ENCODE measurements around the gene LCN12. TPM values are rescaled to one million over a fixed set of nuclear protein-coding genes. Genes with fewer than 3 reads are reported as not detected.
"Not testable (repeated sequence)": the region's sequence is repeated elsewhere in the genome, so short reads cannot be mapped to it uniquely, and the experiment has no call there.

The LCN12 gene
- total RNA-seq, 1 donor from 2014 or later: 0.82 TPM

GRCh38 chr9:136991993-136992818 lies 40.1 kb downstream of the LCN12 start, which contains the start of gene PAXX:
Gene PAXX, plus strand, starts transcription at chr9:136992422. Its CDS starts 22 bp downstream, at chr9:136992444.
- peak; percentile 95 for DNase-seq

GRCh38 chr9:136992819-136993369 lies 40.8 kb downstream of the LCN12 start:
- no peak for DNase-seq

DNA sequence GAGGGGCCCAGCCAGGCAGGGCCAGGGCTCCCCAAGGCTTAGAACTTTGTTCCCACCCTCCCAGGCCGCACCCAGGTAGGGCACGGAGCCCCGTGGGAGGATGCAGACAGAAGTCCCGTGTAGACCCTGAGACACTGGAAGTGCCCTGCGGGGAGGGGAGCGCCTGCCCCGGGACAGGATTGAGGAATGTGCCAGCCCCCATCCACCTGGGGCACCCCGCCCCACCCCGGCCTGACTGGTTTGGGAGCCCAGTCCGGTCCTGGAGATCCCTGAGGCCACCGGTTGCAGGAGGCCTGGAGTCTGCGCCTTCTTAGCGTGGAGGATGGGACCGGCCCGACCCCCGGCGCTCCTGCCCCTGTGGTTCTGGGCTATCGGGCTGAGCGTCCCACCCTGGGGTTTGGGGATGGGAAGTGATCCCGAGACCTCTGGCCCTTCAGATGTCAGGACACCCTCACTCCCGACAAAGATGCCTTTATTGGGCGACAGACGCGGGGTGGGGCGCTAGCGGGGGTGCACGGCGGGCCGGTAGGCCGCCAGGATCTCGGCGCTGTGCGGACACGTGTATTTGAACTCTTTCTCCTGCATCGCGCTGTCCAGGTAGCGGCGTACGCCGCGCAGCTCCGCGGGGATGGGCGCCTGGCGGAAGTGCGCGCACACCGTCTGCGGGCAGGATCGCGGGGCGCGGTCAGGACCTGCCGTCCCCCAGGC lies 42.3 kb downstream of the LCN12 start:
- no peak for DNase-seq

DNA sequence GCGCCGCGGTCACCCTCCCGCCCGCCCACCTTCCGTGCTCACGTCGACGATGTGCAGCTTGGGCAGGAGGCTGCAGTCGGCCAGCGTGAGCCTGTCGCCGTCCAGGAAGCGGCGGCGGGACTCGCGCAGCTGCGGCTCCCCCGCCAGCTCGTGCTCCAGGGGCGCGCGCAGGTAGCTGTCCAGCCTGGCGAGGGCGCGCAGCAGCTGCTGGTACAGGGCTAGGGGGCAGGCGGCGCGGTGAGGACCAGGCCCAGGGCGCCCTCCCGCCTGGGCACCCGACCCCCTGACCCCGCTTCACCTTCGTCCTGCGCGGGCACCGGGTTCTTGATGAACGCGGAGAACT lies 42.8 kb downstream of the LCN12 start:
- DNase-seq: peak; percentile 28

DNA sequence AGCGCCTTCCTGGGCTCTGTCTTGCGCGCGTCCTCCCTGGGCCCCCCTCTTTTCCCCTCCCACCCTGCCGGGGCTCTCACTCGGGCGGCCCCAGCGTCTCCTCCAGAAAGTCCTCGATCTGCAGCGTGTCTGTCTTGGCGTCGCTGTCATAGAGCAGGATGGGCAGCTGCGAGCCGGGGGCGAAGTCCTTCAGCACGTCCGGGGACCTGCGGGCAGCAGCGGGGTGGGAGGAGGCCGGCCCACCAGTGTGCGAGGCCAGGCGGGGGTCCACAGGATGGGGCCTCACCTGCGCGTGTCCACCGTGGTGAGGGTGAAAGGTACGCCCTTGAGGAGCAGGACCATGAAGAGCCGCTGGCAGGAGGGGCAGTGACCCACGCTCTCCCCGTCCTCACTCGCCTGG lies 43.3 kb downstream of the LCN12 start:
- DNase-seq: peak; percentile 39

GRCh38 chr9:136995772-136996311 lies 43.8 kb downstream of the LCN12 start:
- peak; percentile 45 for DNase-seq

DNA sequence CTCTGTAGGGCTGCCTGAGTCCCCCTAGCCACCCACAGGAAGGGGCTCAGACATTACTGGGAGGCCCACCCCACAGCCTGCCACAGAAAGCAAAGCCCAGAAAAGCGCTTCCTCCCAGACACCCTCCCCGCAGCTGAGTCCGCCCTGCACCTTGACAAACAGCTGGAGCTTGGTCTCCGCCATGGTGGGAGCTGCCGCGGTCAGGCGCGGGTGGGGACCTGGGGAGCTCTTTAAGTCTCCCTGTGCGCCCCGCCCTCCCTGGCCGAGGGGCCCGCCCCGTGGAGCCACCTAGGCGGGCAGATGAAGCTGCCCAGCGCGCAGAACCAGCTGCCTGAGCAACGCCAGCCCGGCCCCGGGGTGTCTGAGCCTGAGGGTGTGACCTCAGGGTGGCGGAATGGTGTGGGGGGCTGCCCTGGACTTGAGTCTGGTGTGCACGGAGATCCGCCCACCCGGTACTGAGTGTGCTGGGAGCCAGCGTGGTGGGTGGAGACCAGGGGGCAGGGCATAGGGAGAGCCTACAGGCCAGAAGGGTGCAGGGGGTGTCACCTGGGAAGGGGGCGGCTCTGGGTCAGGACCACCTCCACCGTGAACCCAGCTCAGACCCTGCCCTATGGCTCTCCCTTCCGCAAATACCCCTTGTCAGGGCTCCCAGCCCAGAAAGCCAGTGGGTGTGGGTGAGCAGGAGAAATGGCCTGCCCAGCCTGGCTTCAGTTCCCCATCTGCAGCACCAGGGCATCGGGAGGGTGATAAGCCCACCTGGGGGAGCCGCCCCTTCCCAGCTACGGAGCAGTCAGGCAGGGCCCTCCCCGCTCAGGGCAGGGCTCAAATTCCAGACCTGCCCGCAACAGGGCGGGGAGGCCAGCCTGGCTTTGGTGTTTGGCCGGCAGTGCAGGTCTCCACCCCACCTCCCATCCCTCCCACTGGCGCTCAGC lies 44.6 kb downstream of the LCN12 start, which contains the start of gene CLIC3:
Gene CLIC3 (minus strand): TSS at position 208 of the 932 bp plus-strand sequence. CDS start 25 bp downstream, at position 183.
- peak; percentile 42 for DNase-seq

- no peak for DNase-seq
These were observed 45.3 kb downstream of the LCN12 start for GRCh38 chr9:136997371-136997770.

DNA sequence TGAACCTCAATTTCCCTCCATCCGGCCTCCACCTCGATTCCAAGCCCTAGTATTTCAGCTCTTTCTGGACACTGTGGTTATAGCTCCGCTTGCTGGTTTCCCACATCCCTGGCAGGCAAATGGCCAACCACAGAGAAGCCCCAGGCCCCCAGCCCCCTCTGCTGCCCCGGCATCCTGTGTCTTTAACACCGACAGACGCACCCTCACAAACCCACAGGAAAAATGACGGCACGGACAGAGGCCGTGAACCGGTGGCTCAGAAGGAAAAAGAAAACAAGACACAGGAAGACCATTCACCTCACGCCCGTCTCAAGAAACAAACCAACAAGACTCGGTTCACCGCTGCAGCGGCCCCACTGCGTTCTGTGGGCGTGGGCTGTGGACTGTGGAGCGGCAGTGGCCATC lies 45.8 kb downstream of the LCN12 start:
- no peak for DNase-seq

- DNase-seq: no peak
These were observed 48.3 kb downstream of the LCN12 start for GRCh38 chr9:137000177-137000930.

DNA sequence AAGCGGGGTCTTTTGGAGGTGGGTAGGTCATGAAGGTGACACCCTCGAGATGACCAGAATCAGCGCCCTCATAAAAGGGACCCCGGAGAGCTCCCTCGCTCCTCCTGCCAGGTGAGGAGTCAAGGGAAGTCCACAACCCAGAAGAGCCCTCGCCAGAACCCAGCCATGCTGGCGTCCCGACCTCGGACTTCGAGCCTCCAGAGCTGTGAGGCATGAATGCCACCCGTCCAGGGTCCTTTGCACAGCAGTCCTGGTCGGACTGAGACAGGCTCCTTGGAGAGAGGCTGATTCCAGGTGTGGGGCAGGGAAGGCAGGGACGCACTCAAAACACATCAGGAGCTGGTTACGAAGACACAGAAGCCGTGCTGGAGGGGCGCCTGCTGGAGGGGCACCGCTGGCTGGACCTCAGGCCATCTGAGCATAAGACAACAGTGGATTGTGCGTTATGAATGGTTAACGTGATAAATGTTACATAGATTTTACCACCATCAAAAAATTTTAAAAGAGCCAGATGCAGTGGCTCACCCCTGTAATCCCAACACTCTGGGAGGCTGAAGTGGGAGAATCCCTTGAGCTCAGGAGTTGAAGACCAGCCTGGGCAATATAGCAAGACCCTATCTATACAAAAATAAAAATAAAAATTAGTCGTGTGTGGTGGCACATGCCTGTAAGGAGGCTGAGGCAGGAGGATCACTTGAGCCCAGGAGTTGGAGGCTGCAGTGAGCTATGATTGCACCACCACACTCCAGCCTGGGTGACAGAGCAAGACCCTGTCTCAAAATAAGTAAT lies 50.0 kb downstream of the LCN12 start:
- DNase-seq: no peak

GRCh38 chr9:137002646-137003041 lies 50.6 kb downstream of the LCN12 start:
- DNase-seq: no peak

DNA sequence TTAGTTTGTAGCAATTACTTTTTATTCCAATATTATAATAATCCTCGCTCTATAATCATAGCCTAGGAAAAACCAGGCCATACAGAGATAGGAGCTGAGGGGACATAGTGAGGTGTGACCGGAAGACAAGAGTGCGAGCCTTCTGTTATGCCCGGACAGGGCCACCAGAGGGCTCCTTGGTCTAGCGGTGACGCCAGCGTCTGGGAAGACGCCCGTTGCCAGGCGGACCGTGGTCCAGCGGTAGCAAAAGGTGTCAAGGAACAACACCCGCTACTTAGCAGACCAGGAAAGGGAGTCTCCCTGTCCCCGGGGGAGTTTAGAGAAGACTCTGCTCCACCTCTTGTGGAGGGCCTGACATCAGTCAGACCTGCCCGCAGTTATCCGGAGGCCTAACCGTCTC lies 52.2 kb downstream of the LCN12 start:
- DNase-seq: not testable (repeated sequence)

Other genes starting within 250 kb of the LCN12 start
- 18.3 TPM for gene DIPK1B, start 239.7 kb upstream of the LCN12 start, total RNA-seq
- gene LCN10, start 209.3 kb upstream of the LCN12 start, total RNA-seq: not detected
- gene LCN6, start 203.7 kb upstream of the LCN12 start, total RNA-seq: not detected
- gene LCN8, start 194.0 kb upstream of the LCN12 start, total RNA-seq: 2.1 TPM
- not detected for gene LCN15, start 187.8 kb upstream of the LCN12 start, total RNA-seq
- 50.2 TPM for gene TMEM141, start 160.9 kb upstream of the LCN12 start, total RNA-seq
- not detected for gene CCDC183, start 155.9 kb upstream of the LCN12 start, total RNA-seq
- gene RABL6, start 144.3 kb upstream of the LCN12 start, total RNA-seq: 55.0 TPM
- 2.2 TPM for gene AJM1, start 109.8 kb upstream of the LCN12 start, total RNA-seq
- gene PHPT1, start 102.9 kb upstream of the LCN12 start, total RNA-seq: 54.4 TPM
- gene MAMDC4, start 99.9 kb upstream of the LCN12 start, total RNA-seq: 3.8 TPM
- 221 TPM for gene EDF1, start 86.0 kb upstream of the LCN12 start, total RNA-seq
- gene TRAF2, start 65.8 kb upstream of the LCN12 start, total RNA-seq: 16.1 TPM
- gene FBXW5, start 7.5 kb upstream of the LCN12 start, total RNA-seq: 95.9 TPM
- 1.4 TPM for gene C8G, start 7.0 kb upstream of the LCN12 start, total RNA-seq
- gene PTGDS, start 25.2 kb downstream of the LCN12 start, total RNA-seq: 10.2 TPM
- 0.31 TPM for gene LCNL1, start 30.7 kb downstream of the LCN12 start, total RNA-seq
- gene PAXX, start 40.1 kb downstream of the LCN12 start, total RNA-seq: 21.7 TPM
- 4.9 TPM for gene CLIC3, start 44.3 kb downstream of the LCN12 start, total RNA-seq
- 16.6 TPM for gene ABCA2, start 76.0 kb downstream of the LCN12 start, total RNA-seq
- gene FUT7, start 79.8 kb downstream of the LCN12 start, total RNA-seq: 0.10 TPM
- 27.0 TPM for gene NPDC1, start 93.9 kb downstream of the LCN12 start, total RNA-seq
- gene ENTPD2, start 101.8 kb downstream of the LCN12 start, total RNA-seq: 7.3 TPM
- gene SAPCD2, start 118.3 kb downstream of the LCN12 start, total RNA-seq: 5.6 TPM
- 3.2 TPM for gene UAP1L1, start 125.2 kb downstream of the LCN12 start, total RNA-seq
- 59.5 TPM for gene MAN1B1, start 134.7 kb downstream of the LCN12 start, total RNA-seq
- gene DPP7, start 162.5 kb downstream of the LCN12 start, total RNA-seq: 22.8 TPM
- gene GRIN1, start 186.9 kb downstream of the LCN12 start, total RNA-seq: 1.1 TPM
- 18.9 TPM for gene LRRC26, start 217.8 kb downstream of the LCN12 start, total RNA-seq
- not detected for gene TMEM210, start 219.8 kb downstream of the LCN12 start, total RNA-seq
- 29.8 TPM for gene ANAPC2, start 236.3 kb downstream of the LCN12 start, total RNA-seq
- 57.3 TPM for gene SSNA1, start 236.4 kb downstream of the LCN12 start, total RNA-seq
- gene TPRN, start 248.5 kb downstream of the LCN12 start, total RNA-seq: 5.7 TPM

Data from tongue (tissue), 2 donors.